GM18511 (cell line): ENCODE data around the gene SKAP1.
"Not testable (repeated sequence)": the region's sequence is repeated elsewhere in the genome, so short reads cannot be mapped to it uniquely, and the experiment has no call there.

ENCODE experiments used
- ATAC-seq: cut with Tn5 transposase; IDR thresholded peaks from one replicate; pipeline ENCODE4 v1.9.1; 2021; ENCODE audit warnings: mild to moderate bottlenecking, moderate library complexity; ENCODE audit not compliant: unreplicated experiment

The SKAP1 gene

DNA sequence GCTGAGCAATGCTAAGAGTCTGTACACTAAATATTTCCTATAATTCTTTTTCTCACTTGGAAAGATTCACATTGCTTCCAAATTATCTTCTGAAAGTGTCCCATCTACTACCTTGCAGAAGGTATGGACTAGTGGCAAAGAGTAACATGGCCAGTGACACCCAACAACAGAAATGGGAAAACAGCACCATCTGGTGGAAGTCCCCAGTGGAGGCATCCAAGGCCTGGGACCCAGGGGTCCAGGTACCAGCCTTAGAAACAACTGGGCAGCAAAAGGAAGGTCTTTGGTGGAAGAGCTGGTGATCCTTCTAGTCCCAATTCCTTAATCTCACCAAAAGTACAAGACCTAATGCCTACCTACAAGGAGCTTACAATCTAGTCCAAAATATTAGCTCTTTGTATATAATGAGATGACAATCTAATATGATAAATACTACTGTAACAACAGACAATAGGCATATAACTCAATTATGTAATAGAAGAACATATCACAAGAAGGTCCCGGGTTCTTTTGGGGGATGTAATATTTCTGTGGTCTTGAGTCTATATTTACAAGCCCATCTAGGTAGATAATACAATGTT lies 55.3 kb downstream of the SKAP1 start:
- no peak for ATAC-seq

DNA sequence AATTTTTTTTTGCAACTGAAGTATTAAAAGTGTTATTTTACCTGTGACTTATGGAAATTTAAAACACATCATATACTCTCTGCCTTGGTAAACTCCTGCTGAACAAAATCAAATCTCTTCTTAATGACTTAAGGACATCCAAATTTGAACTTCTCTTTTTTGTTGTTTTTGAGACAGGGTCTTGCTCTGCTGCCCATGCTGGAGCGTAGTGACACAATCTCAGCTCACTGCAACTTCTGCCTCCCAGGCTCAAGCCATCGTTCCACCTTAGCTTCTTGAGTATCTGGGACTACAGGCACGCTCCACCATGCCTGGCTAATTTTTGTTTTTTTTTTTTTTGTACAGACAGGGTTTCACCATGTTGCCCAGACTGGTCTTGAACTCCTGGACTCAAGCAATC lies 56.1 kb downstream of the SKAP1 start:
- no peak for ATAC-seq

GRCh38 chr17:48373130-48373830 lies 56.7 kb downstream of the SKAP1 start:
- ATAC-seq, result no peak

DNA sequence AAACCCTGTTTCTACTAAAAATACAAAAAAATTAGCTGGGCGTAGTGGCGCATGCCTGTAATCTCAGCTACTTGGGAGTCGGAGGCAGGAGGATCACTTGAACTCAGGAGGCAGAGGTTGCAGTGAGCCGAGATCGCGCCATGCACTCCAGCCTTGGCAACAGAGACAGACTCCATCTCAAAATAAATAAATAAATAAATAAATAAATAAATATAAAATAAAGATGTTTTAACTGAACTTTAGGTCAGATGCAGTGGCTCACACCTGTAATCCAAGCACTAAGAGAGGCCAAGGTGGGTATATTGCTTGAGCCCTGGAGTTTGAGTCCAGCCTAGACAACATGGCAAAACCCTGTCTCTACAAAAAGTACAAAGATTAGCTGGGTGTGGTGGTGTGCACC lies 61.0 kb downstream of the SKAP1 start:
- not testable (repeated sequence) for ATAC-seq

DNA sequence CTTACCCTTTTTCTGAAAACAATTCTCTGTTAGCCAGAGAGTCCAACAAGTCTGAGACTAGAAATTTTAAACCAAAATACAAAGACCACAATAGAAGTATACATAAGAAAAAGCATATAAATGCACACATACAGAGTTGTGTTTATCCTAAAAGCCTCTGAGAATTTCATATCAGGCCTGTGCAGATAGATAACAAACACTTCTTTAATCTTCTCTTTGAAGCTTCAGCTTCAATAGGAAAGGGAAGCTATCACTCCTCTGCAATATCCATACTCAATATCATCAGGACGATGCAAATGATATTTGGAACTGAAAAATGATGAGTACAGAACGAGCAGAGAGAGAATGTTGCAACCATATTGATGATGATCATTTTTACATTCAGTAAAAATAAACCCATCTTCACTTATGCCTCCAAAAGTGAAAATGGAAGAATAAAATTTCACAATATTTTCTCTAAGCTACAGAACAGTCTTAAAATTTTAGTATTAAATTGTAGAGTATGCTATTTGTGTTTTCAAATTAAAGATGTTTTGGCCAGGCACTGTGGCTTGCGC lies 61.6 kb downstream of the SKAP1 start:
- ATAC-seq, result no peak

DNA sequence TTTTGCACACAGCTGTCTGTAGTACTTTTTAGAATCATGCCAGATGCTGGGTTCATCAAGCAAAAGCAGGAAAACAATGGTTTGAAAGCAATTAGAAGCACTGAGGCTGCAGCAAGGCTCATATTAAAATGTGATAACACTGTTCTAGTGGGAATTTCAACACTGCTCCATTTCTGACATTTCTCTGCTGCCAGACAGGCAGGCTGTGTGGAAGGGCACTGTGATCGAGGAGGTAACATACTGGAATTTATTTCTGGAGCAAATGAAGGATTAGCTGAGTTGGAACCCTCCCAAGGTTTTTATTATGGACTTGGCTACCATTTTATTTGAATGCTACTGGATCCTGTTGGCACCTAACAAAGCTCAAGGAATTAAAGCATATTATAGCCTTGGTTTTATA lies 66.9 kb downstream of the SKAP1 start:
- no peak for ATAC-seq

GRCh38 chr17:48360861-48361633 lies 69.0 kb downstream of the SKAP1 start:
- ATAC-seq, result not testable (repeated sequence)

GRCh38 chr17:48357779-48358602 lies 72.0 kb downstream of the SKAP1 start:
- ATAC-seq, result no peak

- no peak for ATAC-seq
Observed at GRCh38 chr17:48356866-48357265, 73.1 kb downstream of the SKAP1 start.

DNA sequence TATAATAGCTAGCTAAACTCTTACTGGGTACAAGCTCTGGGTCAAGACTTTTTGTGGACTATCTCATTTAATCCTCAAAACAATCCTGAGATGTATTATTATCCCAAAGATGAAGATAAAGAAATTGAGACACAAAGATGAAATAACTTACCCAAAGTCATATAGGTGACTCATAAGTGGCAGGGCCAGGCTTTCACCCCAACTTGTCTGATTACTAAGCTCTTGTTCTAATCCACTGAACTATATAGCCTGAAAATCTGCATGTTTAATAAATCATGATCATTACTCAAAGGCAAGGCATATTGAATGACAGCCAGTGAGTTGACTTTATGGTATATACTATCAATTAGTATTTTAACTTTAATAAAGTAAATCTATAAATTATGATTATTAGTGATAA lies 77.4 kb downstream of the SKAP1 start:
- ATAC-seq, result no peak

DNA sequence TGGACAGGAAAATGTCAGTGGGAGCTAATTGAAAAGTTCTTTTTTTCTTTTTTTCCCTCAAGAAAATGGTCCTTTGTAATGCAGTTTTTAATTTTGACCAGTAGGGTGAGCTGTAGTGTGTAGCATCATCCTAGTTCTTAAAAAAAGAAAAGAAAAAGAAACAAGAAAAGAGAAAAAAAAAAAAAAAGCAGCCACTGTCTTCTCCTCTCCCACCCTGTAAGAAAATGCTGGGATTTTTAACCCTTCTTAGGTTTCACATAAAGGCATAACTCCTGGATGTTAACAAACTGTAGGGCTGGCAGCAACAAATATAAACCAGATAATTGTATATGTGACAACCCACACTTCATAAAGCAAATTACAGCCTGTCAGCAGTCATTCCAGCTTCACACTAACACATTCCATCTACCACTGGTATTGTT lies 78.1 kb downstream of the SKAP1 start:
- no peak for ATAC-seq

DNA sequence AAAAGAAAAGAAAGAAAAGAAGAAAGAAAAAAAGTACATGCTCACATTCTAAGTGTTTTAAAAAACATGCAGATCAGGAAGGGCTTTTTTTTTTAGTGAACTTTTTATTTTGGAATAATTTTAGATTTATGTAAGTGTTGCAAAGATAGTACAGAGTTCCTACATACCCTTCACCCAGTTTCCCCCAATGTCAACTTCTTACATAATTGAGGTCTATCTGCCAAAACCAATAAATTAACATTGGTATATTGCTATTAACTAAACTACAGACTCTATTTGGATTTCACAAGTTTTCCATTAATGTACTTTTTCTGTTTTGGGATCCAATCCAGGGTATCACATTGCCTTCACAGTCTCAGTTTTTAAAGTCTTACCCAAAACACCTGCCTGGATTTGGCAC lies 81.7 kb downstream of the SKAP1 start:
- no peak for ATAC-seq

DNA sequence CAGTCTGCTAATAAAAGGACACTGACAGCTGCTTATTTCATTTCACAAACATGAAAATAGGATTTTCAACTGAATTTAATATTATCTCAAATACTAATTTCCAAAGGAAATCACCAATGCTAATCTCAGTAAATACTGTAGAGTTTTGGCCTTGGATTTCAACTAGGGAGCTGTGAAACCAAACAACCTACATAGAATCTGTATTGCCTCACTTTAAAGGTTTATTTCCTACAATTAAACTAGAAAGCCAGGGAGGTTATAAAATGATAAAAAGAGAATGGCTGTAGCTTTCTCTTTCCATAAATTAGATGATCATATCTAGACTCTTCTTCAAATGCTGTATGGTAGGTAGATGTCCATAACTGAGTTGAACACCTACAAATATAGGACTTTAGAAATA lies 82.8 kb downstream of the SKAP1 start:
- no peak for ATAC-seq

DNA sequence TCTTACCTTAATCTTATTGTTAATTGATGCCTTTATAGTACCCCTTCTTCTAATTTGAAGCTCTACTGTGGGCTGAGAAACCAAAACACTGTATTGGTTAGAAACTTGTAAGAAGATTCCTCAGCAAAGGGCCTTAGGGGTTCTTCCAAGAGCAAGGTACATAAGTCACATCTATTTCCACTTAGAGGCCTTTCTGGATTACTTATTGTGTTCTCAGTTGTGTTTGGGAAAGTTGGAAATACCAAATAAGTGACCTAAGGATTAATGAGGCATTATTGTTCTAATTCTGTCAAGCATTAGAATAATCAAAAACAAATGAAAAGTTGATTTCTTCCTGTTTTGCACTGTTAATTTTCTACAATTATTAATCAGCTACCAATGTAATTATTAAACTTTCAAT lies 85.8 kb downstream of the SKAP1 start:
- no peak for ATAC-seq

- ATAC-seq, result no peak
Observed at GRCh38 chr17:48340916-48341315, 89.1 kb downstream of the SKAP1 start.

DNA sequence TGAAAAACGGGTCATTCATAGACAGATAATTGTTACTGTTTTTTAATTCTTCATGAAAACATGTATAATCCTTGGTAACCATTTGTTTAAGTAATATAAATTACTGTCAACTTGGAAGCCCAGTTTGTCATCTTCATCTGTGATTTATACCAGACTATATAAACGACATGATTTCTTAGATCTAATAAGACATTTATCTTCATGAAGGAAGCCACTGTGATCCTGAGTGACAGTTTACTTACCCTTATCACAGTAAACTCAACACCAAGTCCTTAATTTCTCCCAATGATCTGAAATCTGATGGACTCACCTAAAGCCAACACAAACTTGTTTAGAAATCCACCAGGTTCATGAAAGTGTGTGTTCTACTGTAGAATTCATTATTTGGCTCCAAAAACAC lies 91.3 kb downstream of the SKAP1 start:
- no peak for ATAC-seq

- not testable (repeated sequence) for ATAC-seq
Observed at GRCh38 chr17:48337903-48338302, 92.1 kb downstream of the SKAP1 start.

DNA sequence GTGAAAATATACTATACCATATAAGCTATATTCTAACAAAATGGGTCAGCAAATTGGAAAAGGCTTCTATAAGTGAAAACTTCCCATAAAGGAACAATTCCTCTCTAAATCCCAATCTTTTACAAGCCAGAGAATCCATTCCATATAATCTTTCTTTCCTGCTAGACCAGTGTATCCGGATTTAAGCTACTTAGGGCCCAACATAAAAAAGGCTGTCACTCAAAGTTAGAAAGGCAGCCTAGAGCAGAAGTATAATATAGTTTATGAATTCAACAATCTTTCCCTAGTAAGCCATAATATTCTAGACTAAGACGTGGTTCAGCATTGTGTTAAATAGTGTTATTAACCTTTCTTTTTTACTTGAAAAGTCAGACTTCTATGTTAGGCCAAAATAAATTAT lies 93.0 kb downstream of the SKAP1 start:
- ATAC-seq, result no peak

GRCh38 chr17:48335858-48336500 lies 94.0 kb downstream of the SKAP1 start:
- ATAC-seq, result no peak

DNA sequence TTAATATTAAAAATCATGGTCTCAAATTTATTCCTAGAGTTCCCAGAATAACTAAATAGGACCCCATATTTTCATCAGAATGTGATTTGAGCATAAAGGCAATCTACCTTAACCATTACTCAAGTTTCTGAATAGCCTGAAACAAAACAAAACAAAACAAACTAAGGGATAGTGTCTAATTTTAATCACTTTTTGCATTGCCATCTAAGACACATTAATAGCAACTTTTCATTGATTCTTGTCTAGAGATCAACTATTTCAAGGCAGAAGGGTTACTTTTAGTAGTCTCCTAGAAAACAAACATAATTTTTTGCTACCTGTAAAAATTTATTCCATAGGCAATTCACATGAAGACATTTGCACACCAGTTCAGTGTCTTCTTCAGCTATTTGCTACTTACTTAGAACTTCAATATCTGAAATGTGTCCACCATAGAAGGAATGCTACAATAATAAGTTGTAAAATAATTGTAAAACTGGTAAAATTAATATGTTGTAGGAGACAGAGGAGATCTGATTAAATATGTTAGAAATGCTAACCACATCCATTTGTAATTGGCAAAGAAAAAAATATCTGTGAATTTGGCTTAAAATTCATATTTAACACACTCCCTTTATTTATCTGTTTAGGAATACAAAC lies 94.7 kb downstream of the SKAP1 start:
- ATAC-seq, result no peak
